Activated CD4-positive, alpha-beta T cell treated with anti-CD3 and anti-CD28 coated beads for 36 hours (primary cell): ENCODE measurements around the gene RTN4. TPM values are rescaled to one million over a fixed set of nuclear protein-coding genes. Genes with fewer than 3 reads are reported as not detected.

Source experiments
- ATAC-seq: fragments of 200-7000 bp; cut with Tn5 transposase; one replicate; pipeline ENCODE4 v1.10.0; 2021; ENCODE audit warnings: mild to moderate bottlenecking, moderate library complexity
- CTCF ChIA-PET: fragments of 350-600 bp; sonication (Branson Sonifier 250); formaldehyde crosslinking; loops from one replicate; lab custom pipeline; 2021; ENCODE audit warnings: antibody characterized with exemption; lab: Charles Lee
- POLR2A ChIA-PET: fragments of 350-600 bp; sonication (Branson Sonifier 250); formaldehyde crosslinking; loops from one replicate; lab custom pipeline; 2021; ENCODE audit warnings: antibody characterized with exemption, inconsistent platforms; lab: Charles Lee
- DNase-seq: peaks from one replicate; pipeline ENCODE4 v3.0.0-alpha.2; 2020
- H3K27ac Mint-ChIP-seq: one replicate; pipeline ENCODE4 v1.8.0; 2021; ENCODE audit warnings: mixed read lengths
- H3K27me3 Mint-ChIP-seq: one replicate; pipeline ENCODE4 v1.8.0; 2021; ENCODE audit warnings: mixed read lengths
- H3K36me3 Mint-ChIP-seq: one replicate; pipeline ENCODE4 v1.8.0; 2021; ENCODE audit warnings: low read depth, mixed read lengths
- H3K4me1 Mint-ChIP-seq: one replicate; pipeline ENCODE4 v1.8.0; 2021; ENCODE audit warnings: mixed read lengths
- H3K4me3 Mint-ChIP-seq: one replicate; pipeline ENCODE4 v1.8.0; 2021; ENCODE audit warnings: mild to moderate bottlenecking, moderate library complexity, mixed read lengths
- H3K9me3 Mint-ChIP-seq: one replicate; pipeline ENCODE4 v1.8.0; 2021; ENCODE audit warnings: low read depth, mixed read lengths
- intact Hi-C, 2 experiments: fragments of 100-400 bp; cut with DNase I in 1 of 2; cut with micrococcal nuclease in 1 of 2; formaldehyde crosslinking; loops; one replicate each; pipeline versions ENCODE4 v1.14.2 to v1.15.1; 2022 to 2024; cut with DNase I, micrococcal nuclease
- total RNA-seq, 2 experiments: library from RNA; stranded (reverse); gene quantifications; one replicate each; pipeline ENCODE4 v1.2.3, GENCODE V29; 2021

The RTN4 gene
- total RNA-seq, 2 experiments from 2014 or later = 70.3 to 84.8 TPM

DNA sequence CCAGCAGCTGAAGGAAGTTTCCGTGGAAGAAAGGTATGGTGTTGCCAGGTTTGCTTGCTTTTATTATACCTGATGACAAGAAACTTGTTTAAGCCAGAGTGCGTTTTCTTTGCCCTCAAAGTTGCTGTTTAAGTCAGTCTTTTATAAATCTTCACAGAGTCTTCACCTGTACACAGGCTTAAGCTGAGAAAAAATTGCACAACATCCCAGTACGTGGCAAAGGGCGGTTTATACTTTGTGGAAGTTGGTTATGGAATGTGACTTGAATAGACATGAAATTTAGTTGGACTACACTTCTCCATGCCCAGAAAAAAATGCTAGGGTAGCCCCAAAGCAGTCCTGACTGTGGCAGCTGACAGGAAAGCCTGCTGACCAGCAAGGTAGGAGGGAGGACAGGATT is 121.5 kb downstream of the RTN4 start:
- intact Hi-C loops = no loop called here
- ChIA-PET CTCF (no interaction called here), POLR2A (no interaction called here)
- no peak overlapping the region for H3K4me3 Mint-ChIP-seq
- no peaks in the 10 kb centered on the region for H3K4me1 Mint-ChIP-seq
- no peaks in the 10 kb centered on the region for H3K27me3 Mint-ChIP-seq
- H3K36me3 Mint-ChIP-seq = no peaks in the 10 kb centered on the region
- DNase-seq = no peak
- no peak for ATAC-seq
- no peaks in the 10 kb centered on the region for H3K9me3 Mint-ChIP-seq
- H3K27ac Mint-ChIP-seq = no peak overlapping the region

DNA sequence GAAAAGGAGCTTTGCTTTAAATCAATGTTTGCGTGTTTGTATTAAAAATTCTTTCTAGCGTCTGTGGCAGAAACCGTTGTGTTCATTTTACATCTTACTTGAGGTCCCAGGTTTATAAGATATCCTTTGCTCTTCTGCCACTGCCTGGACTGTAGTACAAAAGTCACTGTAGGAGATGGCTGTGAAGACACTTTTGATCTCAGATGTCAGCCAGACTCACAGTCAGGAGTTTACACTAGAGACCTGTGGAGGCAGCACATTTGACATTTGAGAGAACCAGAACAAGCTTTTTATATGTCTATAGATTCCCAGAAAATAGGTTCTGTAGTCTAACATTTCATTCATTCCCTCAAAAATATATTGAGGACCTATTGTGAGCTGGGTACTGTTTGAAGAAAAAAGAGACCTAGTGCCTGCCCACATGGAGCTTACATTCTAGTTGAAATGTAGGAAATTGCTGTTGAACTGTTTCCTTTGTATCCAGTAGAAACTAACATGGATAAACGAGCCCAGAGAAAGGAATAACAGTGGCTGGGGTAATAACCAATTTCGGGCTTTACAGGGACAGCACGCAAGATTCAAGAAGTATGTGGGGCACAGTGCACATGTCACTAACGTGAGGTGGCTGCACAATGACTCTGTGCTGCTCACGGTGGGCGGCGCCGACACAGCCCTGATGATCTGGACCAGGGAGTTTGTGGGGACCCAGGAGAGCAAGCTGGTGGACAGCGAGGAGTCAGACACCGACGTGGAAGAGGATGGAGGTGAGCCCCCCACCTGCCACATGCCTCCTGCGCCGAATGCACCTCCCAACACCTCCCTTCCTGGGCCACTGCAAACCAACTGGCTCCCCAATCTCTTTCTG is 122.3 kb downstream of the RTN4 start:
- Mint-ChIP-seq H3K4me3 (no peak overlapping the region), H3K27me3 (no peaks in the 10 kb centered on the region), H3K27ac (no peak overlapping the region), H3K36me3 (no peaks in the 10 kb centered on the region), H3K4me1 (no peaks in the 10 kb centered on the region), H3K9me3 (no peaks in the 10 kb centered on the region)
- intact Hi-C loops = no loop called here
- no peak for ATAC-seq
- DNase-seq = no peak
- ChIA-PET POLR2A (no interaction called here), CTCF (interaction anchor here (1.0 kb wide), 1 partner anchor 31 kb away, joined by 4 read pairs; no protein-coding TSS in a partner anchor)

DNA sequence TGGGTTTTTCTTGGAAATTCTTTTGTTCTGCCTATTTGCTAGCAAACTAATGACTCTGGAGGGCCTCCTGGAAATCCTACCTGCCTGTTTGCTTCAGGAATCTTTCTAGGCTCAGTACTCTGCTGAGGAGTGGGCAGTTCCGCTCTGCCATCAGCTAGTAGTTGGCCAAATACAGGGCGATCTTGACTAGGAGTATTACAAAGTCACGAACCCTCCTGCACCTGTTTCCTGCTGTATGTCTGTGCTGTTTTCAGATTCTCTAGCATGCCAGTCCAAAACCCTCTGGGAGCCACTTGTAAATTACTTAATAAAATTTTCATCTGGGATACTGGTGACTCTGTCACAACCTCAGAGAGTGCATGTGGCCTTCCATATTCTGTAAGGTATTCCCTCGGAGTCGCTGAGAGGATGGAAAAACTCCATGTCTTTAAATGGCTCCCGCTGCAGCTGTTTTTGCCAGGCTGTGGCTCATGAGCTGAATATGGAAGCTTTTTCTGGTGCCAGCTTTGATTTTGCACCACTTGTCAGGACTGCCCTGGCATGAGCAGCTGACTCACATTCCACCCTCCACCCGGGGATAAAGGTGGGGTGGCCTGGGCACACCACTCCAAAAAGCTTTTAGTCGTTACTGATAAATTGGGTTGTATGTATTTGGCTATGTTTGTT is 123.0 kb downstream of the RTN4 start:
- H3K36me3 Mint-ChIP-seq = no peaks in the 10 kb centered on the region
- ChIA-PET POLR2A (no interaction called here), CTCF (interaction anchor here (0.7 to 1.0 kb wide), 2 partner anchors 30 to 407 kb away, joined by 3 to 4 read pairs; no protein-coding TSS in a partner anchor)
- H3K27me3 Mint-ChIP-seq = peaks cover 2% of the 10 kb centered on the region
- H3K9me3 Mint-ChIP-seq = no peaks in the 10 kb centered on the region
- H3K27ac Mint-ChIP-seq = no peak overlapping the region
- no peak overlapping the region for H3K4me3 Mint-ChIP-seq
- DNase-seq (no peak), ATAC-seq (no peak)
- no peaks in the 10 kb centered on the region for H3K4me1 Mint-ChIP-seq
- intact Hi-C loops = no loop called here

DNA sequence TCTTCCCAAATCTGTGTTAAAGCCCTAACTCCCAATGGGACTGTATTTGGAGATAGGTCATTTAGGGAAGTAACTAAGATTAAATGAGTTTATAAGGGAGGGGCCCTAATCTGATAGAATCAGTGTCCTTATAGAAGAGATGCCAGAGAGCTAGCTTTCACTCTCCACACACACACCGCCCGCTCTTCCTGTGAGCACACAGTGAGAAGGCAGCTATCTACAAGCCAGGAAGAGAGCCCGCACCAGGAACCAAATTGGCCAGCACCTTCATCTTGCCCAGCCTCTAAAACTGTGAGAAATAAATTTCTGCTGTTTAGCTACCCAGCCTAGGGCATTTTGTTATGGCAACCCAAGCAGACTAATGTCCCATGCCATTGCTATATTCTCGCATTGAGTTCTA is 125.2 kb downstream of the RTN4 start:
- no peak overlapping the region for H3K4me3 Mint-ChIP-seq
- H3K9me3 Mint-ChIP-seq = peaks cover 4% of the 10 kb centered on the region
- H3K36me3 Mint-ChIP-seq = no peaks in the 10 kb centered on the region
- peaks cover 2% of the 10 kb centered on the region for H3K27me3 Mint-ChIP-seq
- POLR2A ChIA-PET = no interaction called here
- intact Hi-C loops = no loop called here
- no peak for ATAC-seq
- no peaks in the 10 kb centered on the region for H3K4me1 Mint-ChIP-seq
- no peak for DNase-seq
- H3K27ac Mint-ChIP-seq = no peak overlapping the region
- CTCF ChIA-PET = no interaction called here

DNA sequence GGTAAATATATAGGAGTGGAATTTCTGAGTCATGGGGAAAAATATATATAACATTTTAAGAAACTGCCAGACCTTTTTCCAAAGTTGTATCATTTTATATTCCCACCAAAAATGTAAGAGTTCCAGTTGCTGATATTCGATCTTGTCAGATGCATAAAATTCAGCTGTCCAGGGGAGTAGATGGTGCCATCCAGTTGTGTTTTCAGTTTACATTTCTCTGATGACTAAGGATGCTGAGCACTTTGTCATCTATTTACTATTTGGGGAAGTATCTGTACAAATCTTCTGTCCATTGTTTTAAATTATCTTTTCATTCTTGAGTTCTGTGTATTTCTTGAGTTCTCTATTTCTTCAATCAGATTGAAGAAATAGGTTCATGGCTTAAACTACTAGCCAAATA is 126.1 kb downstream of the RTN4 start:
- ChIA-PET POLR2A (no interaction called here), CTCF (interaction anchor here (1.5 kb wide), 1 partner anchor 30 kb away, joined by 5 read pairs; no protein-coding TSS in a partner anchor)
- Mint-ChIP-seq H3K36me3 (no peaks in the 10 kb centered on the region), H3K4me1 (no peaks in the 10 kb centered on the region), H3K27me3 (peaks cover 4% of the 10 kb centered on the region), H3K27ac (no peak overlapping the region), H3K4me3 (no peak overlapping the region), H3K9me3 (peaks cover 4% of the 10 kb centered on the region)
- intact Hi-C loops = no loop called here
- ATAC-seq = no peak
- no peak for DNase-seq

Other genes with a start within 250 kb of the RTN4 start
- 1 to 10 TPM; 4.0 to 6.1 TPM for gene CLHC1, start 181.8 kb upstream of the RTN4 start, total RNA-seq
- 1,000 to 10,000 TPM in 1 of 2 experiments, 100 to 1,000 TPM in 1; 674 to 1,461 TPM for gene RPS27A, start 182.2 kb upstream of the RTN4 start, total RNA-seq
- 10 to 100 TPM; 37.3 to 43.2 TPM for gene MTIF2, start 218.8 kb upstream of the RTN4 start, total RNA-seq